Measurements from ENCODE around the gene LEKR1.
"Not testable (repeated sequence)": the region's sequence is repeated elsewhere in the genome, so short reads cannot be mapped to it uniquely, and the experiment has no call there.

The LEKR1 gene

GRCh38 chr3:156963096-156963495 lies 136.9 kb downstream of the LEKR1 start:
- in situ Hi-C loops (cut with MboI; ENCODE audit: low pct_unique_long_range_greater_than_20kb, low sequenced_read_pairs, unreplicated experiment) = no loop called here
- no peak for DNase-seq (ENCODE audit: low spot score)
- TF ChIP-seq CTCF (IDR thresholded peaks at IDR 0.05; ENCODE audit: extremely low read depth, insufficient read depth, missing control alignments) = no peak

- in situ Hi-C loops (cut with MboI; ENCODE audit: low pct_unique_long_range_greater_than_20kb, low sequenced_read_pairs, unreplicated experiment) = no loop called here
- no peak for DNase-seq (ENCODE audit: low spot score)
- no peak for TF ChIP-seq CTCF (IDR thresholded peaks at IDR 0.05; ENCODE audit: extremely low read depth, insufficient read depth, missing control alignments)
Measured at GRCh38 chr3:156964577-156964976, 138.4 kb downstream of the LEKR1 start.

GRCh38 chr3:156966349-156966748 lies 140.2 kb downstream of the LEKR1 start:
- in situ Hi-C loops (cut with MboI; ENCODE audit: low pct_unique_long_range_greater_than_20kb, low sequenced_read_pairs, unreplicated experiment); DNase-seq (ENCODE audit: low spot score): not testable (repeated sequence)

- TF ChIP-seq CTCF (IDR thresholded peaks at IDR 0.05; ENCODE audit: extremely low read depth, insufficient read depth, missing control alignments) = no peak
- no peak for DNase-seq (ENCODE audit: low spot score)
- in situ Hi-C loops (cut with MboI; ENCODE audit: low pct_unique_long_range_greater_than_20kb, low sequenced_read_pairs, unreplicated experiment) = no loop called here
Measured at GRCh38 chr3:156973954-156974353, 147.8 kb downstream of the LEKR1 start.

GRCh38 chr3:156974931-156975330 lies 148.8 kb downstream of the LEKR1 start:
- DNase-seq (ENCODE audit: low spot score) = no peak
- no peak for TF ChIP-seq CTCF (IDR thresholded peaks at IDR 0.05; ENCODE audit: extremely low read depth, insufficient read depth, missing control alignments)
- in situ Hi-C loops (cut with MboI; ENCODE audit: low pct_unique_long_range_greater_than_20kb, low sequenced_read_pairs, unreplicated experiment) = no loop called here

GRCh38 chr3:156975721-156976120 lies 149.6 kb downstream of the LEKR1 start:
- no peak for TF ChIP-seq CTCF (IDR thresholded peaks at IDR 0.05; ENCODE audit: extremely low read depth, insufficient read depth, missing control alignments)
- in situ Hi-C loops (cut with MboI; ENCODE audit: low pct_unique_long_range_greater_than_20kb, low sequenced_read_pairs, unreplicated experiment) = no loop called here
- DNase-seq (ENCODE audit: low spot score) = no peak

- in situ Hi-C loops (cut with MboI; ENCODE audit: low pct_unique_long_range_greater_than_20kb, low sequenced_read_pairs, unreplicated experiment) = no loop called here
- no peak for TF ChIP-seq CTCF (IDR thresholded peaks at IDR 0.05; ENCODE audit: extremely low read depth, insufficient read depth, missing control alignments)
- DNase-seq (ENCODE audit: low spot score) = no peak
Measured at GRCh38 chr3:156976933-156977332, 150.8 kb downstream of the LEKR1 start.

All from GM13977 (cell line).